Smooth muscle cell of the brain vasculature (primary cell): ENCODE measurements around the gene IL1F10.

ENCODE experiments used
- DNase-seq: peaks from one replicate; pipeline ENCODE4 v3.0.0-alpha.2; 2012; ENCODE audit warnings: low read depth, low spot score

Gene IL1F10, protein sequence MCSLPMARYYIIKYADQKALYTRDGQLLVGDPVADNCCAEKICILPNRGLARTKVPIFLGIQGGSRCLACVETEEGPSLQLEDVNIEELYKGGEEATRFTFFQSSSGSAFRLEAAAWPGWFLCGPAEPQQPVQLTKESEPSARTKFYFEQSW

DNA sequence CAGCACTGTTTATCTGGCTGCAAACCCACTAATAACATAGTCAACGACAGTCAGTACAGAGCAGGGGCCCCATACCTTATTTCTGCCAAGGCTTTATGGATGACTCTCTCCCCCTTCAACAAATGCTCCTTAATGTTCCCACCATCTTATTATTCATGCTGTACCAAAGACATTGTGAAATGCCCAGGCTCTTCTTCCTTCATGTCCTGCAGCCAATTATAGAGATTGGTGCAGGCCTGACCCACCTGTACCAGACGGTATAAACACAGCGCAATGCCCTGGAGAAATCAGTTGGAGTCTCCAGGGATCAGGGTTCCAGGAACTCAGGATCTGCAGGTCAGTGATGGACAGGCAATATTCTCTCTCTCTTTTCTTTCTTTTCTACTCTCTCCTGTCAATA is at the start of gene IL1F10:
TSS of gene IL1F10 (plus strand) at position 290 of the 400 bp plus-strand sequence. CDS start 4,769 bp downstream, outside the sequence.
- DNase-seq, result no peak

DNA sequence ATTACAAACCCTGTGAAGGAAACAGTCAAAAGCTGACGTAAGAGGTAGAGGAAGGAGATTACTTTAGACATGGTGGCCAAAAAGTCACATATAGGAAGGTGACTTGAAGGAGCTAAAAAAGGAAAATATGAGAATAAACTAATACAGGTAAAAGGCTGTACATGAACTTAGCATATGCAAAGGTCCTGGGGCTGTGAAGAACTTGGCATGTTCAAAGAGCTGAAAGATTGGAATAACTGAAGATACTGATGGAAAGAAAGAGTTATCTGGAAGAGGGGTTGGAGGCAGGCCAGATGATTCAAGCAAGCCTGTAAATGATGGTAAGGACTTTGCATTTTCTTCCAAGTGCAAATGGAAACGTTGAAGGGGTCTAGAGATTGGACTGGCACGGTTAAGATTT is 49.3 kb upstream of the IL1F10 start:
- DNase-seq, result no peak

DNA sequence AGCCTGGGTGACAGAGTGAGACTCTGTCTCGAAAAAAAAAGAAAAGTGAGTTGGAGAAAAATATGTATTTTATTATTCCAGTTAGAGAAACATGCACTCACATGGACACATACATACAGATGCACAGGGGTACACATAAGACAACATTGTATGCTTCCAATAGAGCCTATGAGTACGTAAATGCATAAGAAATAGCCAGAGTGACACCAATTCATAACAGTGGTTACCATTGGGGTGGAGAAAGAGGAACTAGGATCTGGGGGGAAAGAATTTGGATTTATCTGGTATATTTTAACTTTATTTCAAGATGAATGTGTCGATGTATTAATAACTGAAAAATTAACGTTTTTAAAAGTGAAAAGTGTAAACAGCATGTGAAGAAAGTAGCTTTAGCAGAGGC is 46.5 kb upstream of the IL1F10 start:
- no peak for DNase-seq

DNA sequence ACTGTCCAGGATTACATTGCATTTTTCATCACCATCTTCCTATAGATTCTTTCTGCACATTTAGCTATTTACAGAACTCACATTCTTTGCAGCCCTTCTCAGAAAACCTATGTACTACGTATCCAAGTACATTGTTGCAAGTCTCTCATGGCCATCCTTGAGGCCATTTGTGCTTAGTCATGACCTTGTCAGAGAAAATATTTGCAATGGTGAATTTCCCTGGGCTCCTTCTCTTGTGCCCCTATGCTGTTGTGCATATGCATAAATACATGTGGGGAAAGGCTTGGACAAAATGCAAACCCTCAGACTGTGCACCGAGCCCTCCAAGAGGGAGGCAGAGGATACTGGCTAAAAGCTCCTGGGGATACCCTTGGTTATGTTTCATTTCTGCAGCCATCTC is 43.0 kb upstream of the IL1F10 start:
- DNase-seq, result no peak

DNA sequence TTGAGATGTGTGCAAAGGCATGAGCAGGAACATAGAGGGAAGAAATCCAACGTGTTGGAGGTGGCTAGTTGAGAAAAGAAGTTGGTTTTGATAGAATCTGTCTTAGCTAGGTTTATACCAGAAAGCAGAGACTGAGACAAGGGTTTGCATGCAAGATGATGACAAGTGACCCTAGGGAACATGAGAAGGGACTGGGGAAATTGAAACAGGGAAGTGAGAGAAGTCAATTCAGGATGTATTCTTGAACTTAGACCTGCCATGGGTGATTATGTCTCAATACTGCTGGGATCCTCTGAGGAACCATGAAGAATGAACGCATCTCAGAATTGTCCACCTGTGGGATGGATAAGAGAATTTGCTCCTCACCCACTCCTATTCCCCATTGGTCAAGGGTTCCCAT is 42.0 kb upstream of the IL1F10 start:
- DNase-seq, result no peak

DNA sequence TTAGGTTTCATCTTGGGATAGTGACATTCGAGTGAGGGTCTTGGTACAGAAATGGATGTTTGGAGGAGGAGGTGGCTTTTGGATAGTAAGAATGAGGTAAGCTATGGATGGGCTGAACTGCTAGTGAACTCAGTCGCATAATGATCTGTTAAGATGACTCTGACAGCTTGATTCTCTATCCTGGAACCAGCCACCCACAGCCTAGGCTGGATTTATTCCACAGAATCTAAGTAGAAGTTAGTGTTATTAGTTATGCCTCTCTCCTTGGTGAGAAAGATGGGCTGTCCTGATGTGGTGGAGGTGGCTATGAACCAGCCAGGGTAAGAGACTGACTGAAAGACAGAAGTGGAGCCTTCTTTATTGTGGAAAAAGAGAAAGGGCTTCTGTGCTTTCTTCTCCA is 40.1 kb upstream of the IL1F10 start:
- DNase-seq, result no peak

DNA sequence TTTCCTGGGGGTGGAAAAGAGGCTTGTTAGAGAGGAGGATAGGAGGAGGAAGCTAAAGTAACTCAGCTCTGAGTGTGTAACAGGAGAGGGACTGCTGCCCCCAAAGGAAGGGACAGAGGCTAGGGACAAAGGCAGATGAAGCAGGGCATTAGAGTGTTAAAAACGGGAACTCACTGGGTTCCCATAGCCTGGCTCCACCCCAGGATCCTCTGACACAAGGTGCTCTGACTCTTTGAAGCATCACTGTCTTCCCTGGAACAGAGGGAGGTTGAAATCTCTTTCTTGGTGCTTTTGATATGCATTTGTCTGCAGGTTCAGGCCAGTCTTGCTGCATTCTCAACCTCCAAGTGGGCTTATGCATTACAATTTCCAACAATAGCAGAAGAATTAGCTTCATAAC is 39.7 kb upstream of the IL1F10 start:
- no peak for DNase-seq

DNA sequence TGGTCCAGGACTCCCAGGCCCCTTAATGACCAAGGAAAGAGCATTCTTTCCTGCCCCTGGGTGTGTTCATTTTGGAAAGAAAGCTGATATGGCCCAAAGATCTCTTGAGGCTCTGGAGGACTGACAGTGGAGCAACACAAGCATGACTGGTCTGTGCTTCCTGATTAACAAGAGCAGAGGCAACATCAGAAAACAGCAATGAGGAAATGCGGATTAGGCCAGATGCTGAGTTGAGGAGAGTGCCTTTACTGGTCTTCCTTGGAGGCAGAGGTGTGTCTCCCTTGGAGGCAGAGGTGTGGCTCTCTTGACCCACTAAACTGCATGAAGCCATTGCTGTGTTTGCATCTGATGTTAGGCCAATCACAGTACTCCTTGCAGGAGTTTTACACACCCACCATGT is 35.0 kb upstream of the IL1F10 start:
- no peak for DNase-seq

DNA sequence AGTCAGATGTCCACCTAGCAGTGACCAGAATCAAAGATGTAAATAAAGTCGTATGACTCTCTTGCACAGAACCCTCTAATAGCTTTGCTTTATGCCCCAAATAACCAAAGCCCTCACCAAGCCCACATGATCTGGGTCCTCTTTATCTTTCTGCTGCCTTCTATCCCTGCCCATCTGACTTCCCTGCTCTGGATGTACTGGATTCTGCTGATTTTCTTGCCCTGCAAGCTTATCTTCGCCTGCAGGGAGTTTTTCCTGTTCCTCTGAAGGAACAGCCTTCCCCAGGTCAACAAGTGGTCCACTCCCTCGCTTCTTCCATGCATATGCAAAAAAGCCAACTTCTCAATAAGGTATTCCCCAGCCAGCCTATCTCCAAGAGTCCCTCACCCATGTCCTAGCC is 33.8 kb upstream of the IL1F10 start:
- no peak for DNase-seq

DNA sequence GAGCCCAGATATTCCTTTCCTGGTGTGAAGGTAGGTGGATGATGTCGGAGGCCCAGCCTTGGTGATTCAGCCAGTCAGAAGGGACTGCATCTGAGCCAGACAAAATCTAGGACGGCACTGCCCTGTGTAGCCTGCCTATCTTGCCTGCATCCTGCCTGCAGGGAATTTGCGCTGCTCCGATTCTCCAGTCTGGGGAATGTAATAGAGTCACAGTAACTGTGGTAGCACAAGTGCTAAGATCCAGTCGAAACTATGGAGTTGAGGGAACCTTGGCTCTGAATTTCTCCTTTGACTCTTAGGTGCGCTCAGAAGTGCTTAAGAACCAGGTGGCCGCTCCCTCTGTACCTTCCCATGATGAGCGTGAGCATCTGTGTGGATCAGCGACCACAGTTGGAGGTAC is 31.0 kb upstream of the IL1F10 start:
- no peak for DNase-seq

DNA sequence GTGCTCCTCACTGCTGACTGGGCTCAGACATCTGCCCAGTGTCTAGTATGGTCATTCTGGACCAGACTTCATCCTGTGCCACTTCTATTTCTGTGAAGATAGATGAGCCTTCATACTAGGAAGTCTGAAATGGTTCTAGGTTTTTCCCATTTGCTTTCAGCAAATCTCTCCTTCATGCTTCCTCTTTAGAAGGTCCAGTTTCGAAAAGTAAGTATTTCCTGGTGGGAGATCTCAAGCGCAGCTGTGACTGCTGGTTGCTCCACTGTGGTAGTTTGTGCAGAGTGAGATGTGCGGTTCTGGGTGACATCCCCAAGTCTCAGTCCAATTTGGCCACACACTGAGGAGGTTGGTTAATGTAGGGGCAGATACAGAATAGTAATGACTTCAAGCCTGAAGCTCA is 29.5 kb upstream of the IL1F10 start:
- no peak for DNase-seq

DNA sequence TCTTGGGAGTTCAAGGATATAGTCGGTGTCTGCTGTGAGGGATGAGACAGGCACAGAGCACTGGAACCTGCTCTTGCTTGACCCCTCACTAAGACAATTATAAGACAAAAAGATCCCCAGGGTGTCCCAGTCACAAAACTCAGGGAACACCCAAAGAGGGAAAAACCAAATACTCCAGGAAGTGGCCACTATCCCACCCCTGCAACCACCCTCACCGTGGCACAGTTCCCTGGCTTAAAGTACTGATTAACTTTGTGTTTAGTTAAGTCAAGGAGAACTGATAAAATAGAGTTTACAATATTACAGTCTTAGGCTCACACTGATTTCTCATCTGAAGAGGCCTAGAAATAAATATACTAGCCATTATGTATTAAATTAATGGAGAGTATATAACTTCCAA is 28.6 kb upstream of the IL1F10 start:
- no peak for DNase-seq

DNA sequence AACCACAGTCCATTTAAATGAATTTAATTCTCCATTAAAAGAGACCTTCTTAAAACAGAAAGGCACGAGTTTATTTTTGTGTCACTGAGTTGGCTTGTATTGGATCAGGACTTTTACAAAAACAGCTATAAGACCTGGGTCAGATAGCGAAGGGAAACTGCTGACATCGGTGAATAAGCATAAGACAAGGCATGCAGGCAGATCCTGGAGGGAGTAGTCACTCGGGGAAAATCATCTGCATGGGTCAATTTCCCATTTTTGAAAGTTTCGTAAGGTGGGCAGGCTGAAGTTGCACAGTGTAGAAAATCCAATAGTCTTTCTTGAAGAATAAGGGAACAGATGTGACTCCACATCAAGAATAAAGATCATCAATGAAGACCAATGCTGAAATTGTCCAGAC is 28.1 kb upstream of the IL1F10 start:
- DNase-seq, result no peak

DNA sequence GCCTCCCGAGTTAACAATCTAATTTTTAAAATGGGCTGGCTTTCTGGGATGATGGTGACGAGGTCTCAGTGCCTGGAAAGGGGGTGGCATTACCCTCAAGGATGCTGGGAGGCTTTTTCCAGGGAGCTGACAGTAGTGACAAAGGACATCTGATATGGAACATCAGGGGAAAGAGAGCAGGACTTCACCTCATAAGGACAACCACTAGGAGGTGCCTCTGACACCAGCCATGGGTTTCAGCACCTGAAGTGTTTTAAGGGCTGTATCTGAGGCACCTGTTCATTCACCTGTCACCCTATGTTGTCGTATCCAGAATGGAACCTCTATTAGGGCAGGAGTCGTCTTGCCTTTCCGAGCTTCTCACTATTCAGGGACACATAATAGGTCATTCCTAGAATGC is 25.9 kb upstream of the IL1F10 start:
- DNase-seq, result no peak

DNA sequence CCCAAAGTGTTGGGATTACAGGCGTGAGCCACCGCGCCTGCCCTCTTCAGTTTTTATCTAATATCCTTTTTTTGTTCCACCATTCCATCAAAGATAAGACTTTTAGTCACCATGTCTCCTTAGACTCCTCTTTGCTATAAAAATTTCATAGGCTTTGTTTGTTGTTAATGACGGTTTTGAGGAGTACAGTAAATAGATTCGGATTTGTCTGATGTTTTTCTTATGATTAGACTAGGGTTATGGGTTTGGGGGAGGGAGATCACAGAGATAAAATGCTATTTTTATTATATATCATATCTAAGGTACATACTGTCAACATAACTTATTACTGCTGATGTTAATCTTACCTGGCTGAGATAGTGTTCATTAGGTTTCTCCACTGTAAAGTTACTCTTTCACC is 21.3 kb upstream of the IL1F10 start:
- no peak for DNase-seq

DNA sequence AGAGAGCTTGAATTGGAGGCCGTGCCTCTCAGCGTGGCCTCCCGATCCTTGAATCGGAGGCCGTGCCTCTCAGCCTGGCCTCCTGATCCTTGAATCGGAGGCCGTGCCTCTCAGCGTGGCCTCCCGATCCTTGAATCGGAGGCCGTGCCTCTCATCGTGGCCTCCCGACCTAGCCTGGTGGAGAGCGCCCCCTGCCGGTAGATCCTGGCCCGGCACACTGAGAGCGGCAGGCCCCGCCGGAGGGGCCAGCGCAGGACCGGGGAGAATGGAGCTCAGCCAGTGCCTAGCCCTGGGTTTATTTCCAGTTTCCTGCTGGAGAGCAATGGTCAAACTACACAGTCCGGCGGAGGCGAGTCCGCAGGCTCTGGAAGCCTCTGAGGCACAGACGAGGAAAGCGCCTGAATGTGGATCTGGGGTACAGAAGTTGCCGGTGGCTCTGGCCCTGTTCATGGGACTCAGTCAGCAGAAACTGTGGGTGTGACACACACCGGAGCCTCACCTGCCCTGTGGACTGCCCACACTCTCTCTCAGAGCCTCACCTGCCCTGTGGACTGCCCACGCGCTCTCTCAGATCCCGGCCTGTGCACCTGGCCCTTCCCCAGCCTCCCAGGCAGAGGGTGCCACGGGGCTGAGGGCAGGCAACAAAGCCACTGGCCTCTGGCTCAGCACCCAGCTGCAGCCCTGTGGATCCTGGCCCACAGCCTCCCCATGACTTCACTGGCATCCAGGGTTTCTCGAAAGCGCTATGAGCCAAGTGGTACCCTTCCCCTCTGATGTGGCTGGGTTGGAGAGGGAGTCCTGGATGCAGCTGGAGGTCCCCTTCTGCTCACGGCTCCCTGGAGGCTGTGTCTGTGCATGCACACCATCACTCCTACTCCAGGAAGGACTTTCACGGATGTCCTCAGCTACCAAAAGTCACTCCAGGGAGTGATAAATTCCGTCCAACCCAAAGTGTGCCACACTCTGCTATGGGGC is 16.6 kb upstream of the IL1F10 start:
- no peak for DNase-seq

DNA sequence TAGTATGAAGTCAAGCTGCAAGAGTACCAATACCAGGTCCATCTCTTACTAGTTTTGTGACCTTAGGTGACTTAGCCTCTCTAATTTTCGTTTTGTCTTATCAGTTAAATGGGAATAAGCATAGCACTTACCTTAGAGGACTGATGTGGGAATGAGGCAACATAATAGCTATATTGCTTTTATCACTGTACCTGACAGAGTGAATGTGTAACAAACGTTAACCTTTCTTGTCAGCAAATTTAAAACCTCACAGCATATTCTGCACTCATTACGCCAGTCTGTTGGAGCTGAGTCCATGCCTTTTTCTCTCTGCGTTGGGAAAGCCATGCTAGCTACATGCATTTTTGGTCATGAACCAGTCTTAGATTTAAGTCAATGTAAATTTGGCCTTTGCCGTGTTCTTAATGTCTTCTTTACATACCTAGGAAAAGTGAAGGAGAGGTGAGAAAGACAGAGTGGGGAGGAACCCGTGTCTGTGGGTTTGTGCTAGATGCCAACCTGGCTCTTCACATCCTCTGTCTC is 15.3 kb upstream of the IL1F10 start, which contains the start of gene IL36B:
TSS of gene IL36B (minus strand) at position 472 of the 522 bp plus-strand sequence.
- no peak for DNase-seq

DNA sequence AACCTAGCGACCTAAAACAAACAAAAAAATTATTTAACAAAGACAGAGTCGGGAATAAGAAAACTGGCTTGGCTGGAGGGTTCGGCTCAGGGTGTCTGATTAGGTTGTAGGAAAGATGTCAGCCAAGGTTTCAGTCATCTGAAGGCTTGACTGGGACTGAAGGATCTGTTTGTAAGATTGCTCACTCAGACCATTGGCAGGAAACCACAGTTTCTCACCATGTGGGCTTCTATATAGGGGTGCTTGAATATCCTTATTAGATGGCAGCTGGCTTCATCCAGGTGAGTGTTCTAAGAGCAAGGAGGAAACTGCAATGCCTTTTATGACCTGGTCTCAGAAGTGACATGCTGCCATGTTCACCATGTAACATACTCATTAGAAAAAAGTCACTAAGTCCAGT is 14.1 kb upstream of the IL1F10 start:
- DNase-seq, result no peak

DNA sequence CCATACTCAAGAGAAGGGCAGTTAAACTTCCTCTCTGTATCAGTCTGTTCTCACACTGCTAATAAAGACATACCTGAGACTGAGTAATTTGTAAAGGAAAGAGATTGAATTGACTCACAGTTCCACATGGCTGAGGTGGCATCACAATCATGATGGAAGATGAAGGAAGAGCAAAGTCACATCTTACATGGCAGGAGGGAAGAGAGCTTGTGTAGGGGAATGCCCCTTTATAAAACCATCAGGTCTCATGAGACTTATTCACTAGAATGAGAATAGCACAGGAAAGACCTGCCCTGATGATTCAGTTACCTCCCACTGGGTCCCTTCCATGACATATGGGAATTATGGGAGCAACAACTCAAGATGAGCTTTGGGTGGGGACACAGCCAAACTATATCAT is 13.7 kb upstream of the IL1F10 start:
- DNase-seq, result no peak

DNA sequence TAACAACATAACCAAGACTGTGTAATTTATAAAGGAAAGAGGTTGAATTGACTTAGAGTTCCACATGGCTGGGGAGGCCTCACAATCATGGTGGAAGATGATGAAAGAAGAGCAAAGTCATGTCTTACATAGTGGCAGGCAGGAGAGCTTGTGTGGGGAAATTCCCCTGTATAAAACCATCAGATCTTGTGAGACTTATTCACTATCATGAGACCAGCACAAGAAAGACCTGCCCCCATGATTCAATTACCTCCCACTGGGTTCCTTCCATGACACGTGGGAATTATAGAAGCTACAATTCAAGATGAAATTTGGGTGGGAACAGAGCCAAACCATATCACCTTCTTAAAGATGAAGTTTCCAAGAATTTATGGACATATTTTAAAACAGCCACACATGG is 11.2 kb upstream of the IL1F10 start:
- DNase-seq, result no peak

DNA sequence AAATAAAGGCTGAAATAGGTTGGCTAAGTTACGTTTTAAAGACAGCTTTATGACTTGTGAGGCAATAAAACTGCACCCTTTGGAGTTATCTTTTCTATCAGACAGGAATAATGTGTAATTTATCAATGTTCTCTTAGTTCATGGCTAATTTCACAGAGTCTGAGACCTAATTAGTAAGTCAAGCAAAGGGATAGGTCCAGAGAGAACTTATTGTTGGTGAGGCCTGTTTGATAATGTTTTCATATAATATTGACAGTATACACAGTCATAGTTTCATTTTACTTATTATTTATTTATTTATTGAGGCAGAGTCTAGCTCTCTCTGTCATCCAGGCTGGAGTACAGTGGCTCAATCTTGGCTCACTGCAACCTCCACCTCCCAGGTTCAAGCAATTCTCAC is 10.7 kb upstream of the IL1F10 start:
- no peak for DNase-seq

DNA sequence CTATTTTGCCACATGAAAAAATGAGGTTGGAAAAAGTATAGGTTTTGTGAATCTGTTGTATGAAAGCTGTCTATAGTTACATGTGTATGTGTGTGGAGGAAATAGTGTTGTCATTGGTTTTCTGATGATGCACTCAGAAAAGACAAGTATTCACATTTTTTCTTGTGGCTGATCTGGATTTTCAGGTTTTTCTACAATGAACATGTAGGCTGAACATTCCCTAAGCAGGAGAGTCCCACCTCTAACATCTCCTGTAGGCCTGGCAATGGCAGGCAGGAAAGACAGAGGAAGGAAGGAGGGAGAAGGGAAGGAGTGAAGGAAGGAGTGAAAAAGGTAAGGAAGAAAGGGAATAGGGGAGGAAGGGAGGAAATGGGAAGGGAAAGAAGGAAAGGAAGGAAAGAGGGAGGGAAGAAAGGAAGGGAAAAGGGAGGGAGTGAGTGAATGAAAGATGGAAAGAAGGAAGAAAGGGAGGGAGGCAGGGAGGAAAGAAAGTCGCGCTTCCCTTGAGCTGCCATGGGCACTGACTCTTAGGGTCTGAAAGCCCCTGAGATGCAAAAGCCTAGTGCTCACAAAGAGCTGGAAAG is 9.3 kb upstream of the IL1F10 start:
- DNase-seq, result no peak
